Measurements from ENCODE around the gene NLRP9. TPM values are rescaled to one million over a fixed set of nuclear protein-coding genes. Genes with fewer than 3 reads are reported as not detected.

The NLRP9 gene
- total and polyA plus RNA-seq, 2 of the 13 experiments (the other 11 are each of a cell fraction or from before 2014, with no cell fraction given), result not detected

- TF ChIP-seq ZNF350 (CRISPR knock-in tag; IDR thresholded peaks at IDR 0.05; ENCODE audit: borderline replicate concordance, low read depth), result peak; percentile 58; the same call in 1 of the 2 replicates
- no peak; the same call in 1 of the 2 replicates for TF ChIP-seq HMG20A (CRISPR knock-in tag; IDR thresholded peaks at IDR 0.05; ENCODE audit: borderline replicate concordance)
- 0 out of 2 replicates have a peak, but pooled peaks have one; percentile 41 for TF ChIP-seq ATF7-NPFF (CRISPR knock-in tag; IDR thresholded peaks at IDR 0.05; ENCODE audit: low read depth)
- TF ChIP-seq ZNF12 (CRISPR knock-in tag; IDR thresholded peaks at IDR 0.05), result no peak
- TF ChIP-seq XBP1 (CRISPR knock-in tag; IDR thresholded peaks at IDR 0.05), result no peak
- no peak for TF ChIP-seq ZBTB14 (CRISPR knock-in tag; IDR thresholded peaks at IDR 0.05)
- no peak for TF ChIP-seq PBX2 (CRISPR knock-in tag; IDR thresholded peaks at IDR 0.05)
- no peak for TF ChIP-seq ZNF577 (CRISPR knock-in tag; IDR thresholded peaks at IDR 0.05; ENCODE audit: borderline replicate concordance, low read depth)
- TF ChIP-seq ZSCAN25 (CRISPR knock-in tag; IDR thresholded peaks at IDR 0.05), result peak; percentile 46; the same call in 1 of the 2 replicates
- no peak; the same call in 1 of the 2 replicates for TF ChIP-seq UBTF (CRISPR knock-in tag; IDR thresholded peaks at IDR 0.05)
- no peak for TF ChIP-seq SOX6 (IDR thresholded peaks at IDR 0.05)
- peak; percentile 62 for TF ChIP-seq SOX6 (CRISPR knock-in tag; IDR thresholded peaks at IDR 0.05)
- TF ChIP-seq ZNF138 (CRISPR knock-in tag; IDR thresholded peaks at IDR 0.05; ENCODE audit: low read depth), result 0 out of 2 replicates have a peak, but pooled peaks have one; percentile 37
- no peak for TF ChIP-seq TIGD3 (CRISPR knock-in tag; IDR thresholded peaks at IDR 0.05; ENCODE audit: borderline replicate concordance)
- TF ChIP-seq SP5 (CRISPR knock-in tag; IDR thresholded peaks at IDR 0.05; ENCODE audit: borderline replicate concordance, low read depth), result no peak
- TF ChIP-seq GATAD2A (CRISPR knock-in tag; IDR thresholded peaks at IDR 0.05), result peak; percentile 84
- TF ChIP-seq THAP11 (CRISPR knock-in tag; IDR thresholded peaks at IDR 0.05), result peak; percentile 43; the same call in 1 of the 2 replicates
- no peak for TF ChIP-seq ZNF776 (CRISPR knock-in tag; IDR thresholded peaks at IDR 0.05)
- TF ChIP-seq ZBTB46 (CRISPR knock-in tag; IDR thresholded peaks at IDR 0.05; ENCODE audit: borderline replicate concordance), result no peak
- peak; percentile 18 for TF ChIP-seq PHF5A (CRISPR knock-in tag; IDR thresholded peaks at IDR 0.05; ENCODE audit: low read depth, unreplicated experiment)
- no peak; the same call in 1 of the 2 replicates for TF ChIP-seq ZIK1 (CRISPR knock-in tag; IDR thresholded peaks at IDR 0.05; ENCODE audit: borderline replicate concordance, low read depth)
- TF ChIP-seq FOXA1 (IDR thresholded peaks at IDR 0.05), result no peak
- peak; percentile 70 for TF ChIP-seq FOXA1 (CRISPR knock-in tag; IDR thresholded peaks at IDR 0.05)
Measured at GRCh38 chr19:55683449-55684261, 54.5 kb downstream of the NLRP9 start (continued).
